ENCODE results near the gene TGFB2. TPM values are rescaled to one million over a fixed set of nuclear protein-coding genes. Genes with fewer than 3 reads are reported as not detected.

TGFB2 gene
- total RNA-seq, 2 experiments from 2014 or later, result 0.03 to 0.11 TPM

DNA sequence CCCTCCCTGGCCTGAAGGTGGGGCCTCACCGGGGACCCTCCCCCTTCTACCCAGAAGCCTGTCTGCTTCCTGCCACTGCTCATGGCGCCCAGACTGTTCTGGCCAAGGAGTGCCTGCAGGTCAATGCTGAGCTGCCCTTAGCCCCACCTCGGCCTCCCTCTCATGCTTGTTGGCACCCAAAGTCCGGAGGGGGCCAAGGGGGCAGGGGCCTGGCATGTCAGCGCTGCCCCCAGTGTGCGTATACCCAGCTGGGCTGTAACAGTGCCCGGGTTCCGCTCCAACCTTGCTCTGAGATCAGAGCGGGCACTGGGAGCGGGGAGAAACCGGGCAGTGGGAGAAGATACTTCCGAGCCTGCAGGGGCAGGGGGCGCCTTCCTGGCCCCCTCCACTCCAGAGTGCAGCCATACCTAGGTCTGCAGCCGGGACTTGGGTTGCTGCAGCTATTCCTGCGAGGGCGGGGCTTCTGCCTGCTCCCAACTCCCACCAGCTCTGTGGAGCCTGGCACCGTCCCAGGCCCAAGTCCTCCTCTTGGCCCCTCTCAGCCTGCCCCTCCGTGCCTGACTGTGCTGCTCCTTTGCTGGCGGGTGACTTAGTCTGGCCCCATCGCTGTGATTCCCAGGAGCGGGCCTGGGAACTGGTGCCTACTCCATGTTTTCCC, 21.4 kb upstream of the TGFB2 start:
- no peaks in the 10 kb centered on the region for H3K4me1 ChIP-seq (ENCODE audit: insufficient read depth, low read length, poor library complexity, severe bottlenecking)
- H3K27ac ChIP-seq (ENCODE audit: low read depth, low read length, poor library complexity, severe bottlenecking), result no peak overlapping the region
- no peaks in the 10 kb centered on the region for H3K79me2 ChIP-seq (ENCODE audit: insufficient read depth, low read depth, low read length)
- POLR2A ChIA-PET, result no interaction called here
- CTCF ChIA-PET (ENCODE audit: unreplicated experiment), result no interaction called here
- TF ChIP-seq EZH2phosphoT487 (IDR thresholded peaks at IDR 0.05; ENCODE audit: borderline replicate concordance, low read depth, low read length) (no peak), CTCF (conservative IDR thresholded peaks at IDR 0.05; ENCODE audit: low read length) (no peak)
- H4K20me1 ChIP-seq (ENCODE audit: insufficient read depth, low read length), result no peaks in the 10 kb centered on the region
- intact Hi-C loops (cut with micrococcal nuclease; ENCODE audit: unreplicated experiment), result no loop called here
- no peak overlapping the region for H2AFZ ChIP-seq (ENCODE audit: low read length)
- no peaks in the 10 kb centered on the region for H3K9me2 ChIP-seq (ENCODE audit: insufficient read depth, low read length)
- H3K4me2 ChIP-seq (ENCODE audit: low read length), result no peak overlapping the region
- H3K9me3 ChIP-seq (ENCODE audit: low read length), result no peaks in the 10 kb centered on the region
- DNase-seq (ENCODE audit: low spot score), result no peak
- peaks cover 55% of the 10 kb centered on the region for H3K36me3 ChIP-seq (ENCODE audit: insufficient read depth, low read length)
- H3K4me3 ChIP-seq (ENCODE audit: low read depth, low read length, poor library complexity, severe bottlenecking), result no peak overlapping the region
- no TSS peak for BruUV-seq (replicated peaks)

DNA sequence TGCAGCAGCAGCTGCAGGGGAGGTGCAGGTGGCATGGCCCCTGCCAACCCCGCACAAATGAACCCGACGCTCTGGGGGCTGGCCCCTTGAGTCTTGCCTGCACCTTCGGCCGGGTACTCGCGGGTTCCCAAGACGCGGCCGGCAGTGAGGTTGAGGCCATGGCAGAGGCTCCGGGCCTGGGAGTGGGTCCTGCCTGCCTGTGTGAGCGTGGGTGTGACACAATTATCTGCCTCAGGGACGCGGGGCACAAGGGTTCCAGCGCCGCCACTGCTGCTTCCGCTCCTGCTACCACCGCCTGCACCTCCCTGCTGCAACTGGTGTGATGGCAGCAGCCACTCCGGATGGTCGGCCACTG, 20.9 kb upstream of the TGFB2 start:
- ChIA-PET CTCF (ENCODE audit: unreplicated experiment) (no interaction called here), POLR2A (no interaction called here)
- no peaks in the 10 kb centered on the region for H3K9me3 ChIP-seq (ENCODE audit: low read length)
- no peak overlapping the region for H3K4me2 ChIP-seq (ENCODE audit: low read length)
- H3K4me1 ChIP-seq (ENCODE audit: insufficient read depth, low read length, poor library complexity, severe bottlenecking), result no peaks in the 10 kb centered on the region
- H3K27ac ChIP-seq (ENCODE audit: low read depth, low read length, poor library complexity, severe bottlenecking), result no peak overlapping the region
- TF ChIP-seq CTCF (conservative IDR thresholded peaks at IDR 0.05; ENCODE audit: low read length), result no peak
- no peak for TF ChIP-seq EZH2phosphoT487 (IDR thresholded peaks at IDR 0.05; ENCODE audit: borderline replicate concordance, low read depth, low read length)
- no peak for DNase-seq (ENCODE audit: low spot score)
- peaks cover 53% of the 10 kb centered on the region for H3K36me3 ChIP-seq (ENCODE audit: insufficient read depth, low read length)
- no peak overlapping the region for H3K4me3 ChIP-seq (ENCODE audit: low read depth, low read length, poor library complexity, severe bottlenecking)
- H2AFZ ChIP-seq (ENCODE audit: low read length), result no peak overlapping the region
- H3K9me2 ChIP-seq (ENCODE audit: insufficient read depth, low read length), result no peaks in the 10 kb centered on the region
- no TSS peak for BruUV-seq (replicated peaks)
- no peaks in the 10 kb centered on the region for H4K20me1 ChIP-seq (ENCODE audit: insufficient read depth, low read length)
- no peaks in the 10 kb centered on the region for H3K79me2 ChIP-seq (ENCODE audit: insufficient read depth, low read depth, low read length)
- intact Hi-C loops (cut with micrococcal nuclease; ENCODE audit: unreplicated experiment), result no loop called here

DNA sequence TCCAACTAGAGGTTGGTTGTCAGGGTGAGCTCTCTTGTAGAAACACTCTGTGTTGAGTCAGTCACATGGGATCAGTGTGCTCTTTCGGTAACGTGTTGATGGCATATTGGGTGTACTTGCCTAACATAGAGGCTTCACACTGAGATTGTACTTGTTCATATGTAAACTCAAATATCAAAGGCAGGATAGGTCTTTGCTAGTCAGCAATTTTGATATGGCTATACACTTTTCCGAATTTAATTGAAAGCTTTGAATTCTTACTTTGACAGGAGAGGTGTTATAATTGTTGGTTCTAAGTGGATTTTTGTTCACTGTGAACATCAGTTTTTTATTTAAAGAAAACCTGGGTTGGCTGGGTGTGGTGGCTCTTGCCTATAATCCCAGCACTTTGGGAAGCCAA, 16.4 kb upstream of the TGFB2 start:
- H4K20me1 ChIP-seq (ENCODE audit: insufficient read depth, low read length), result no peaks in the 10 kb centered on the region
- POLR2A ChIA-PET, result interaction anchor here (0.8 to 1.4 kb wide), 2 partner anchors 11 to 29 kb away, joined by 3 to 6 read pairs; no protein-coding TSS in a partner anchor
- TF ChIP-seq CTCF (conservative IDR thresholded peaks at IDR 0.05; ENCODE audit: low read length) (no peak), EZH2phosphoT487 (IDR thresholded peaks at IDR 0.05; ENCODE audit: borderline replicate concordance, low read depth, low read length) (no peak)
- H3K9me2 ChIP-seq (ENCODE audit: insufficient read depth, low read length), result no peaks in the 10 kb centered on the region
- CTCF ChIA-PET (ENCODE audit: unreplicated experiment), result no interaction called here
- H3K4me3 ChIP-seq (ENCODE audit: low read depth, low read length, poor library complexity, severe bottlenecking), result no peak overlapping the region
- no TSS peak for BruUV-seq (replicated peaks)
- no peak overlapping the region for H2AFZ ChIP-seq (ENCODE audit: low read length)
- no peaks in the 10 kb centered on the region for H3K79me2 ChIP-seq (ENCODE audit: insufficient read depth, low read depth, low read length)
- no peaks in the 10 kb centered on the region for H3K9me3 ChIP-seq (ENCODE audit: low read length)
- no peaks in the 10 kb centered on the region for H3K4me1 ChIP-seq (ENCODE audit: insufficient read depth, low read length, poor library complexity, severe bottlenecking)
- H3K4me2 ChIP-seq (ENCODE audit: low read length), result no peak overlapping the region
- H3K27ac ChIP-seq (ENCODE audit: low read depth, low read length, poor library complexity, severe bottlenecking), result no peak overlapping the region
- no peak for DNase-seq (ENCODE audit: low spot score)
- intact Hi-C loops (cut with micrococcal nuclease; ENCODE audit: unreplicated experiment), result no loop called here
- H3K36me3 ChIP-seq (ENCODE audit: insufficient read depth, low read length), result peaks cover 56% of the 10 kb centered on the region
